GM21528 (cell line): ENCODE results near the gene HSPA12A.

Experiments used
- ATAC-seq: cut with Tn5 transposase; IDR thresholded peaks from one replicate; pipeline ENCODE4 v1.9.1; 2021; ENCODE audit warnings: mild to moderate bottlenecking, moderate library complexity; ENCODE audit not compliant: unreplicated experiment, low FRiP score

HSPA12A gene

GRCh38 chr10:116698364-116698763 lies 44.0 kb downstream of the HSPA12A start:
- ATAC-seq, result no peak

- no peak for ATAC-seq
Measured at GRCh38 chr10:116697816-116698215, 44.5 kb downstream of the HSPA12A start.

GRCh38 chr10:116696919-116697318 lies 45.4 kb downstream of the HSPA12A start:
- ATAC-seq, result no peak

DNA sequence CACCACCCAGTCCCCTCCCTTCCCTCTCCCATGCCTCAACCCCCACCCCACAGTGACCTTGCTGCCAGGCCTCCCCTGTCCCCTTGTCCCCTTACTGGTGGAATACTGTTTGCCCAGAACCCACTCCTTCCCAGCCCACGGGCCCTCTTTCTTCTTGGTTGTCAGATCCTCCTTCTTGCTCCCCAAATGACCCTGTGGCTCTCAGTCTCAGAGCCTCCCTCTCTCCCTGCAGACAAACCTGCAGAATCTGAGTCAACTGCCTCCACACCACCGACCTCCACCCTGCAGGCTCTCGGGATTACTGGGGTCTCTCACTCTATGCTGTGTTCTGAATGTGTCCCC lies 47.5 kb downstream of the HSPA12A start:
- no peak for ATAC-seq

DNA sequence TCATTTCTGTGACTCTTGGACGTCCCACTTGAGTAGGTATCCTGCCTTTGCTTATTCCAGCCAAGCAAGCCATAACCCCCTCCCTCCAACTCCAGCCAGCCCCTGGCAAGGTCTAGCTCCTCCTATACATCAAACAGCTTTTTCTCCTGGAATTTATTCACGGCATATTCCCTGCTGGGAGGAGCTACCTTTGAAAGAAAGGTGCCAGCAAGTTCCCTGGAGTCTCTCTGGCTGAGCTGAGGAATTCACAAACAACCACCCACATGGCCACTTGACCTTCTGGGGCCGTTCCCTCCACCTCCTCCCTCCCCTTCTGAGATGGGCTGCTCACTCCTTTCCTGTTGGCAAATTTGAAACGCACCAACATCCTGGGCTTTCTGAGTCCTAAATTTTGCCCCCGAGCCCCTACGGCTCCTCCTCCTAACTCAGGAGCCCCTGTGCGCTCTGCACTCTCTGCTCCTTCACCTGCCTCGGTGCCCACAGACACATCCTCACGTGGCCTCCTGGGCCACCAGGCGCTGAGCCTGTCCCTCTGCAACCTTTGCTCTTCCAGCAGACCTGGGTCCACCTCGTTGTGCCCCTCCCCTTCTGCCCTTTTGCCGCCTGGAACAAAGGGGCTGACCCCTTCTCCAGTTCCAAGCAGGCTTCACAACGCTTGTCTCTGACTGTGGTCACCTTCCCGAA lies 48.0 kb downstream of the HSPA12A start:
- no peak for ATAC-seq

DNA sequence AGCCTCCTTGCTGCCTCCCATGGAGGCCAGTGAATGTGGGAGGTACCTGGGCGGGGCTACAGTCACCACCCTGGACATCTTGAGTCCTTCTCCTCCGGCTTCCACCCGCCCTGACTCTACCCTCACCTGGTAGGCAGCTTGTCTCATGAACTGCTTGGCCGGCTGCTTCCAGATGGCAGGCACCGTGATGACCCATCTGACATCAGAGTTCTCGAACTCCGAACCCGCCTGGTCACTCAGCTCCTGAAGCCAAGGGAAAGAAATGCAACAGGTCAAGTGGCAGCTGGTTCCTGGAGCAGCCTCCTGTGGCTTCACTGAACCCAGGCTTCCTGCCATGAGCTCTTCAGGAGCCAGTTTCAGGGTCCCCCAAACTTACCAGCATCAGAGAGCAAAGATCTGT lies 50.1 kb downstream of the HSPA12A start:
- no peak for ATAC-seq

GRCh38 chr10:116691635-116692034 lies 50.7 kb downstream of the HSPA12A start:
- ATAC-seq, result no peak

DNA sequence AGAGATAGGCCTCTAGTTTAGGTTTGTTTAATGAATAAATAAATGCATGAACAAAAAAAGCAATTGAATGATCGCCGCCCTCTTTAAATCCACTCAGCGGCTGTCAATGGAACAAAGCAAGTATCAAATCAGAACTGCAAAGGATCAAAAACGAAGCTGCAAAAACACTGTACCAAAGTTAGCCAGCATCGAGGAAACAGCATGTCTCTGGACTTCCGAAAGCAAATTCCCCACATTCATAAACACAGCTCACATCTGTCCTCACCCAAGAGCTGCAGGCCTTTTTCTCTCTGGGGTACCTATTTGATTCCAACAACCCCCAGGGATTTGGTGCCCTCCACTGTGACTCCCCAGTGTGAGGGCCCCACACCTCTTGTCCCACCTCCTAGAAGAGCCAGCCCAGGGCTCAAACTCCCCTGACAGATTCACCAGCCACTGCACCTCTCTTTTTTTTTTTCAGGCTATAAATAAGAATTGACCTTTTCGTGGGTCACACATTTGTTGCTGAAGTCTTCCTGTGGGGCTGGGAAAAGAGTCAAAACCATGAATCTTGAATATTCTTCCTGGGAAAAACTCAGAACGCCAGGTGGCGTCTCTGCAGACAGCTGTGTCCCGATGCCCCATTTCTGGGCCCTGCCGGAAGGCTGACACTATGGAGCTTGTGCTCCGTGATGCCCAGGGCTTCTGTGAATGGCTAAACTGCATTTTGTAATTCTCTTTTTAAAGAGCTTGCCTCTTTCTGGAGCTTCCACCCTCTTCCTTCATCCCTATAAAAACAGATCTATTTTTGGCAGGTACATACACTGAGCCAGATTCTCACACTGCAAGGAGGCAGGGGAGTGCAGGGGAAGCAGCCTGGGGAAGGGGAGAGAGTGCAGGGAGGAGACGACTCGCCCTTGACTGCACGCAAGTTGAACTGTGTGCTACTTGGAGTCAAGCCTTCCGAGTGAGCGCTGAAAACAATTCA lies 51.7 kb downstream of the HSPA12A start:
- ATAC-seq, result no peak

DNA sequence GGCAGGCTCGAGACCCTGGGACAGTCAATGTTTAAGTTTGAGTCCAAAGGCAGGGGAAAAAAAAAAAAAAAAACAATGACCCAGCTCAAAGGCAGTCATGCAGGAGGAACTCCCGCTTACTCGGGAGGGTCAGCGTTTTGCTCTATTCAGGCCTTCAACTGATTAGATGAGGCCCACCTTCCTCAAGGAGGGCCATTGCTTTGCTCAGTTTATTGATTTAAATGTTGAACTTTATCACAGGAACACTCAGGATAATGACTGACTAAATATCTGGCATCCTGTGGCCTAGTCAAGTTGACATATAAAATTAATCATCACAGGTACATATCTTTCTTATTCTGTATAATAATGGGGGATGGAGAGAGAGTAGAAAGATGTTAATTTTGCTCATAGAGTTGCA lies 52.6 kb downstream of the HSPA12A start:
- no peak for ATAC-seq

GRCh38 chr10:116688741-116689495 lies 53.4 kb downstream of the HSPA12A start:
- no peak for ATAC-seq

DNA sequence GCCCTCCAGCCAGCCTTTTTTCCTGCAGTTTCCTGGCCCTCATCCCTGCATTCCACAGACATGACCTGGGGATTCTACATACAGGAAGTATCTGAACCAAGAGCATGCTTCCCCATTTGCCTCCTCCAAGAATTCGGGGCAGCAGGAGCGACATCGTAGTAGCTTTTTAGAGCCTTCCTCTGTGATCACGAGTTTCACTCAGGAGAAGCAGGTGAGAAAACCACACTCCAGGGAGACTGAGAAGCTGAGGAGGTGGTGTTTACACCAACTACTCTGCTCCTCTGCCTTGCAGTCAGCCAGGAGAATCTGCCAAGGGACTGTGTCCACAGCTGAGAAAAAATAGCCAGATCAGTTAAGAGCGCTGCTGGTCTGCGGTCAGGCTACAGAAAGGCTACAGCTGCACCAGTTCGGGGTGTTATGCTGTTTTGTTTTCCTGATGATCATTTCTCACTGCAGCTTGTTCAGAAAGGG lies 54.1 kb downstream of the HSPA12A start:
- no peak for ATAC-seq

DNA sequence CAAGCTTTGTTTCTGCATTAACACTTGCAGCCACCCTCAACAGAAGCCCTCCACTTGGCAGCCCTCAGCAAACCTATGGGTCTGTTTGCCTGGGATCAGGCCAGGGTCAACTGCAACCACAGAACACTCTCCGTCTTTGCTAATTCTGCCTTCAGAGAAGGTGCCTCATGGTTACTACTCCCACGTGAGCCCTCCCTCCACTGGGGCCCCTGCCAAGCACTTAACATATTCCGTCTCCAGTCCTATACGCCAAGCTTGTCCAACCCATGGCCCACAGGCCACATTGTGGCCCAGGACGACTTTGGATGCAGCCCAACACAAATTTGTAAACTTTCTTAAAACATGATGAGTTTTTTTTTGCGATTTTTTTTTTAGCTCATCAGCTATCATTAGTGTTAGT lies 54.7 kb downstream of the HSPA12A start:
- ATAC-seq, result no peak

- no peak for ATAC-seq
Measured at GRCh38 chr10:116686632-116687031, 55.7 kb downstream of the HSPA12A start.

- ATAC-seq, result no peak
Measured at GRCh38 chr10:116685807-116686206, 56.6 kb downstream of the HSPA12A start.

DNA sequence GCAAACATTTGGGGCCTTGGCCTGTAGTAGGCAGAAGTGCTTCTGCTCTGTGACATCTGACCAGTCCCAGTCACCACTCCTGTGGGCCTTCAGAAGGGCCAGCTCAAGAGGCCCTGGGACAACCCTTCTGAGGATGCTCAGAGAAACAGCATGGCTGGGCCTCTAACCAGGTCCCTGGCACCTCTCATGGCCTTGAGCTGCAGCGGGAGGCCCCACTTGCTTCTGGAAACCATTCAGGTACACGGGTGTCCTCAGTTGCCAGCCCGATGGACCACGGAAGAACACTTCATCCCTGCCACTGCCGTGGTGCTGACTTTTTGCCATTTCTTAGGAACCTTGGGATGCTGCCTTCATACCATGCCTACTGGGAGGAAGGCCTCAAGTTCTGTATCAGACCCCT lies 57.6 kb downstream of the HSPA12A start:
- no peak for ATAC-seq

- ATAC-seq, result no peak
Measured at GRCh38 chr10:116683821-116684220, 58.5 kb downstream of the HSPA12A start.

DNA sequence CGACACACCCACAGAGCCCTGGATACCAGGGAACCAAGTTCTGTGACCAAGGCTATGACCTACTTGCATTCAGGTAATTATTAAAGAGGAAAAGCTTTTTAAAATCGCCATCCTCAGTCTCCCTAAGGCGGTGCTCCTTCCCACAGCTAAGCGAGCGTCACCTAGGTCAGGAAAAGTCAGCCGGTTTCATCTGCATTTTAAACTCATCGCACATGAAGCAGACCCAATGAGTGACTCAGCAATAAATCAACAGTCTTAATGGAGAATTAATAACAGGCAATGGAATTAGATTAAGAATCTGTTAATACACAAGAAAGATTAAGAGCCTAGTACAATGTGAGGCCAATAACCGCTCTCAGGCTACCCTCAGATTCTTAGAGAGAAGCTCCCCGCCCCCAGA lies 59.2 kb downstream of the HSPA12A start:
- ATAC-seq, result no peak

DNA sequence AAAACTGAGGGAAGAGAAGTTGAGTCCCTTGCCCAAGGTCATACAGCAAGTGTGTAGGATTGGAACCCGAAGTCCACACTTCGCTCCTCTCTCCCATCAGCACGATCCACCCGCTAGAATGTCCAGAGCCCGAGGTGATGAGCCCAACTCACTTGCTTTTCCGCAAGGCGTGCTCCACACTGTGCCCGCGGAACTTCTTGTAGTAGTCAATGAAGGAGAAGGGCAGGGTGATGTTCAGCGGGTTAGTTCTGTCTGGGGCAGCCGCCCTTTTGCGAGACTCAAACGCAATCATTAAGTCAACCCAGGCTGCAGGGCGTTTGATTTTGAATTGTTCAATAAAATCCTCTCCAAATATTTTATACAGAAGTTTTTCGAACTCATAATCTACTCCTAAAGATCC lies 63.0 kb downstream of the HSPA12A start:
- no peak for ATAC-seq

GRCh38 chr10:116676633-116677032 lies 65.7 kb downstream of the HSPA12A start:
- ATAC-seq, result no peak

DNA sequence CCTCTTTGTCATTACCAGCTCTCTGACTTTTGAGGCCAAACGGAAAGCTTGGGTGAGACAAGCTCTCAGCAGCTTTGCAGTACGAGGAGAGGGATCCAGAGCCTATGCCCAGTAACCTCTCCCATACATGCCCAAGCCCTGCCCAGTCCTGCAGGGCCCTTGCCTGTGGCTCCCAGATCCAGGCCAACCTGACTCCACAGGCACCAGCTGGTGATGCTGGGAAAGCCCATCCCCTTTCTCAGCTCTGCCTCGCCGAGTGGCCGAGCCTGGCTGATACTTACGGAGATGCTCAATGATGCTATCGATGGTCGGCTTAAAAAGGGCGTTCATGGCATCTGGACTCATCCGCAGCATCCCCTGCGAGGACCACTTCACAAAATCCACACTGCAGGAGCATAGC lies 66.2 kb downstream of the HSPA12A start:
- no peak for ATAC-seq

- no peak for ATAC-seq
Measured at GRCh38 chr10:116674901-116675423, 67.4 kb downstream of the HSPA12A start.
